ENCODE measurements around the gene NAB2.
"Not testable (repeated sequence)": the region's sequence is repeated elsewhere in the genome, so short reads cannot be mapped to it uniquely, and the experiment has no call there.

The NAB2 gene, protein sequence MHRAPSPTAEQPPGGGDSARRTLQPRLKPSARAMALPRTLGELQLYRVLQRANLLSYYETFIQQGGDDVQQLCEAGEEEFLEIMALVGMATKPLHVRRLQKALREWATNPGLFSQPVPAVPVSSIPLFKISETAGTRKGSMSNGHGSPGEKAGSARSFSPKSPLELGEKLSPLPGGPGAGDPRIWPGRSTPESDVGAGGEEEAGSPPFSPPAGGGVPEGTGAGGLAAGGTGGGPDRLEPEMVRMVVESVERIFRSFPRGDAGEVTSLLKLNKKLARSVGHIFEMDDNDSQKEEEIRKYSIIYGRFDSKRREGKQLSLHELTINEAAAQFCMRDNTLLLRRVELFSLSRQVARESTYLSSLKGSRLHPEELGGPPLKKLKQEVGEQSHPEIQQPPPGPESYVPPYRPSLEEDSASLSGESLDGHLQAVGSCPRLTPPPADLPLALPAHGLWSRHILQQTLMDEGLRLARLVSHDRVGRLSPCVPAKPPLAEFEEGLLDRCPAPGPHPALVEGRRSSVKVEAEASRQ

DNA sequence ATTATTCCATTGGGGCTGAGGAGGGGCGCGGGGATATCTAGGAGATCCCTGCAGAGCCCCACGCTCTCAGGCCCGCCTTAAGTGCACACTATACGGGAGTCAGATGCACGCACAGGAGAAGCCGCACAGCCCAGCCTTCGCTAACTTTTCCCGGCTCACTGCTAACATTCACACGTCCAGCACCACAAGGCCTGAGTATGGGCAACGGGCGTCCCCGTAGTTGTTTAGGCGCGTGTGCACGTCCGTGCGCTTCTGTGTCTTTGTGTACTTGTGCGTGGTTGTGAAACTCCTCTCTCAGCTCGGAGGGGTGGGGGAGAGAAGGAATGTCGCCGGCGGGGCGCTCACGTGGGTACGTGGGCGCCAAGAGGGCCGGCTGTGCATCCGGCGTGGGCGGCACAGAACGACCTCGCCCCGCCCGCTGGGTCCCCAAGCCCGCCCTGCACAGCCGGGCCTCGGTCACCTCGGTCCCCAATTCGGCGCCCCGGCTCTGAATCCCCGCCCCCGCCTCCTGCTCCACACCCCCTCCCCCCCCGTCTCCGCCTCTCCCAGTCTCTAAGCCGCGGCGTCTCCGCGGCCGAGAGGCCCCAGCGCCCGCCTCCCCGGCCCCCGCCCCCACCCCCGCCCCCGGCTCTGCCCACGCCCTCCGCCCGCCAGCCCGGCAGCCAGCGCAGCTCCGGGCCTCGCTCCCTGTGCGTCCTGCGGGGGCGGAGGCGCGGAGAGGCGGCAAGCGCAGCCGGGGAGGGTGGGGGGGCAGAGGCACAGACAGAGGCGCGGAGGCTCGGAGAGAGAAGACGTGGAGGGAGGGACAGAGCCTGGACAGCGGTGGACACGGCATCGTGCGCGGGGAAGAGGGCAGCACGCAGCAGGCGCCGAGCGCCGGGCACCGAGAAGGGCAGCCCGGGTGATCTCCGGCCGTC is at the start of gene NAB2:
Gene NAB2, plus strand, starts transcription at position 761 of the 917 bp plus-strand sequence. CDS start 158 bp downstream, outside the sequence.
- DNase-seq (ENCODE audit: extremely low read depth in 1 of 2, low read depth in 1 of 2), result peak; percentile 89 to 91

DNA sequence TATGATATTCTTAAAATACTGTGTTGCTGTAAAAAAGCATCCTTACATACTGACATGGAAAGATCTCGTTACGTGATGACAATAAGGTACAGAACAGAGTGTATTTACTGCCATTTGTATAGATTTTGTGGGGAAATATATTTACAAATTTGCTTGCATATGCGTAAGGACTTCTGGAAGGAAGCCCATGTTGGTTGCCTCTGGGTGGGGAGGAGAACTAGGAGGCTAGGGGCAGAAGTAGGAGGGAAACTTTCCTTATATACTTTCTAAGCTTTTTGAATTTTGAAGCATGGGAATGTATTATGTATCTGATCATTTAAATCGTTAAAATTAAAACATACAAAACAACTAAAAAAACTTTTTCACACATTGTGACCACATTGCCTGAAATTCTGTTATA is 48.7 kb upstream of the NAB2 start:
- no peak for DNase-seq (ENCODE audit: extremely low read depth in 1 of 2, low read depth in 1 of 2)

DNA sequence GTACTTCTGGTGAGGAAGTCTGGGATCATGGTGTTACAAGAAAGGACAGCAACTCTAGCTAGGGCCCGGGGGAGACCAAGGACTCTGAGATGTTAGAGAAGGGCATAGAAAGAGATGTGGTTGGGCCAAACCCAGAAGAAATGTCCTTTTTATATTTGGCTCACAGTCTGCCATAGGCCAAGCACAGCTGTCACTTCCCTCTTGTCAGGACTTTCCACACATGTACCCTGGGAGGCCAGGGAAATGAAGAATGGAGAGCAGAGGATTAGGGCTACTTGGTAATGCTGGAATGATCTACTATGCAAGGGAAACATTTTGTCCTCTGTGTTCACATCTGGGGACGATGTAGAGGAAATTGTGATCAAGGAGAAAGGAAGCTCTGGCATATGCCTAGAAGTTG is 48.2 kb upstream of the NAB2 start:
- DNase-seq (ENCODE audit: extremely low read depth in 1 of 2, low read depth in 1 of 2), result no peak

DNA sequence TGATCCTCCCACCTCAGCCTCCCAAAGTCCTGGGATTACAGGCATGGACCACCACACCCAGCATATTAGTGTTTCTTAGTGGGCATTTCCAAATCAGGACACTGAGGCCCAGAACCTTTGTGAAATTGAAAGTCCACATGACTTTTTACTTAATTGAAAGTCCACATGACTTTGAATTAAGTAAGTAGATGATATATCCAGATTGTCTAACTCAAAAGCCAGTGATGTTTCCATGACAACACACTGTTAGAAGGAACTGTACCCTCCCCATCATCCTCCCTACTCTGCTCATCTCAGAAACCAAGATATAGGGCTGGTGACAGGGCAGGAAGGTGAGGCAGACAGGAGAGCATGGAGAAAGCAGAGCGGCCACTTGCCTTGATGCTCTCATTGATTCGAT is 46.2 kb upstream of the NAB2 start:
- no peak for DNase-seq (ENCODE audit: extremely low read depth in 1 of 2, low read depth in 1 of 2)

DNA sequence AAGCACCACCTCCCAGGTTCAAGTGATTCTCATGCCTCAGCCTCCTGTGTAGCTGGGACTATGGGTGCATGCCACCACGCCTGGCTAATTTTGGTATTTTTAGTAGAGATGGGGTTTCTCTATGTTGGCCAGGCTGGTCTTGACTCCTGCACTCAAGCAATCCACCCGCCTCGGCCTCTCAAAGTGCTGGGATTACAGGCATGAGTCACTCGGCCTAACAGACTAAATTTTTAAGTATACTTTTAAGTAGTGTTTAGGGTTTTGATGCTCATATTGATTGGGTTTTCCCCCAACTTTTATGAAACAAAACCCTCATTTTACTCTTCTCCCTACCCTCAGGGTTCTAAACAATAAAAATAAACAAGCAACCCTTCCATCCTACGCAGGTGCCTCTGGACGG is 44.4 kb upstream of the NAB2 start:
- no peak for DNase-seq (ENCODE audit: extremely low read depth in 1 of 2, low read depth in 1 of 2)

DNA sequence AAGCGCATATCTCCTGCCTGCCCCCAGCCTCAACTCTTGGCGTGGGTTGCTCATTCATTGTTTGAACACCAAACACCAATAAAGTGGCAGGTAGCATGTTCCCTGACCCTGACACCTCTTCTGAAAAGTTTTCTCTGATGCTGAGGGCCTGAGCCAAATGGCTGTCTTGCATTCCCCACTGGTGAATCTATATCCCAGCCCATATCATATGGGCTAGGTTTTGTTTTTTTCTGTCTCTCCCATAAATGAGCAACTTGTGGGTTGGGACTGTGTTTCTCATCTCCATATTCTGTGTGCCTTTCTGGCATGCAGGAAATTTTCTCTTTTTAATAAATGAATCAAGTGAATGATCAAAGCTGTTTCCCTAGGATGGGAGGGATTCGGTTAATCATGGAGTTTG is 44.0 kb upstream of the NAB2 start:
- no peak for DNase-seq (ENCODE audit: extremely low read depth in 1 of 2, low read depth in 1 of 2)

DNA sequence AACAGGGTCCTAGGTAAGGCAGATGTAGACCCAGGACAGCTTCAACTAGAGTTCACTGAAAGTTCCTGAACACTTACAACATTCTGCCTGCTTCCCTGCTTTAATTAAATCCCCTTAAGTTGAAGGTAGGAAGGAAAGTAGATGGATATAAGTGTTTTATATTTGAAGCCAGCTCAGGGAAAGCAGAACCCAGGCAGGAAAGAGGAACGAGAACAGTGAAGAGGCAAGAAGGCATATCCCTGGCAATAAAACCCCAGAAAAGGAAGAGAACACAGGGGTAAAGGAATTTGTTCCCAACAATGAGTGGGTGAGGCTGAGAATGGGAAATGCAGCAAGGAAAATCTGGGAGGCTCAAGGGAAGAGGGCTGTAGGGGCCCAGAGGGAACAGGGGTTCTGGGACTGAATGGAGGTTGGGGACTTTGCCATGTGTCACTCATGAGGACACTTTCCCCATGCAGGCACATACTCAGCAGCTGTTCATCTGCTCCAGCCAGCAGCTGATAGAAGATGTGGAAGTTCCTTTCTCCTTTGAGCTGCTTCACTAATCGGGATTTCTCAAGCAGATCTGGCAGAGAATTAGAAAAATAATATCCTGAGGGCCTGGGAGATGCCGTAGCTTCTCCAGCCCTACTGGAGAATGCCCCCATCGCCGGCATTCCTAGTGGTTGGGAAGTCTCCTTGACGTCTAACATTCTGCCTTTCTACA is 42.7 kb upstream of the NAB2 start:
- DNase-seq (ENCODE audit: extremely low read depth in 1 of 2, low read depth in 1 of 2), result no peak

DNA sequence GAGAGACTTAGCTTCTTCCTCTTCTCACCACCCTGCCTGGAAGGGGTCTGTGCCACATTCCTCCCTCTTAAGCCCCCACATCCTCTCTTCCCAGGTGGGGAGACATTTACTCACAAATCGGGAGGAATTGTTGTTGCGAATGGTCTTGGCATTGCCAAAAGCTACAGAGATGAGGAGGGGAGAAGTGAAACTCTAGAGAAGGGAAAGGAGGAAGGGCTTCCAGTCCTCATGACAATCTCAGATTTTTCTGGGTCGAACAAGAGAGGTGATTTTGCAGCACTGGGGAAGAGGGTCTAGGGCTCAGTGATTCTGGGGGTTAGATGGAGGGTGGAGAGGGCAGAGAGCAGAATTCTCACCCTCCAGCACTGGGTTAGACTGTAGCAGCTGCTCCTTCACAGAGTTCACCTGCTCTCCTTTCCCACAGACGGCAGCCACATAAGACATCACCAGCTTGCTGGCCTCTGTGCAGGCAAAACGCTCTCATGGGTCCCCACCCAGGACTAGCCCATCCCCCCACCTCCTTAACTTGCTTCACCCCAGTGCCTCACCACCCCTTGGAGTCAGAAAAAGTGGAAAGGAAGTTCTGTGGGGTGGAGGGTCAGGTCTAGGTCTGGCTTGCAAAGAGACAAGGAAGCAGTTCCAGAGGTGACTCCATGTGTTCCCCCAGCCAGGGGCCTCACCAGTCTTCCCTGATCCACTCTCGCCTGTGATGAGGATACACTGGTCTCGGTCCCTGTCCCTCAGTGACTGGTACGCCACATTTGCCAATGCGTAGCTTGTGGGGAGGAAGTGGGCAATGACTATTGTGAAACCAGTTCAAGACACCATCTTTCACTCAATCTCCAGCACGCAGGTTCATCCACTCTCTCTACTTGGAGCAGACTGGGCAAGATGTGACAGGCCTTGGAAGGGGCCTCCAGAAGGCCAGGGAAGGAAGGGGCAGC is 41.7 kb upstream of the NAB2 start:
- no peak for DNase-seq (ENCODE audit: extremely low read depth in 1 of 2, low read depth in 1 of 2)

DNA sequence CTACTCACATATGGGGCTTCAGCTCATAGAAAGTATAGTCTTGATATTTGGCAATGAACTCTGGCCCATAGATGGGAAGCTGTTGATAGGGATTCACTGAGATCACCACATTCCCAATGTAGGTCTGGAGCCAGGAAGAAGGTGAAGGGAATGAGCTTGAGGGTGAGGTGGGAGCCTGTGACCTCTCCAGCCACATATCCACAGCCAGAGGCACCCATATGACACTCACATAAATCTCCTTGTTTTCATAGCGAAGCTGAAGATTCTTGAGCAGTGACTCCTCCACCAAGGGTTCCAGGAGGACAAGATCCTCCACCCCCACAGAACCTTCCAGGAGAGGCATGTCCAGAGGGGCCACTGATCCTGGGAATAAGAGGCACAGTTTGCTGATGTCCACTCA is 40.9 kb upstream of the NAB2 start:
- DNase-seq (ENCODE audit: extremely low read depth in 1 of 2, low read depth in 1 of 2), result no peak

DNA sequence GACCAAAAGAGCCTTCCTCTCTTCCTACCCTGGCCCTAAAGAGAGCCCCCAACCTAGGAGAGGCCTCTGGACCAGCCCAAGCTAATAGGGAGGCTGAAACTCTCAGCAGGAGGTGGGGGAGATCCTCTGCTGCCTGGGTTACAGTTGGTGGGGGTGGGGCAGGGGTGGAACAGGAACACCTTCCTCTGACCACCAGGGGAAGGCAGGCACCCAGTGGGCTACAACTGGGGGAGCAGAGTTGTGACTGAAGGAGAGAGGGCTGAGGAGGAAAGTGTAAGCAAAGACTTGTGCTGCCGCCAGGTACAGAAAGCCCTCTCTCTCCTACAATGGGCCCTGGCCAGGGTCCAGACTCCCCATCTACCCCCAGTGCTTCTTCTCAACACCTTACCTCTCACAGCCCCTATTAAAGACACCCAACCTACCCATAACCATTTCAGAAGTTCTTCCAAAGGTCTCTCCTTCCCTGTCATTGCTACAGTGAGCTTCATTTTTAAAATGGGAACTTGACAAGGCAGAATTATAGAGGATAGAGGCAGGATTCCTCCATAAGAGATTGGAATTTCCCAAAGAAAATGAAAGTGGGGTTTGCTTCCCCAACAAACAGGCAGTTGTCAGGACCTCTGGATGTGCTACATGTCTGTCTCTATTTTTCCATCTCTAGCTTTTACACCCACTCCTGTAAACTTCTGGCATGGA is 40.3 kb upstream of the NAB2 start:
- DNase-seq (ENCODE audit: extremely low read depth in 1 of 2, low read depth in 1 of 2), result no peak

DNA sequence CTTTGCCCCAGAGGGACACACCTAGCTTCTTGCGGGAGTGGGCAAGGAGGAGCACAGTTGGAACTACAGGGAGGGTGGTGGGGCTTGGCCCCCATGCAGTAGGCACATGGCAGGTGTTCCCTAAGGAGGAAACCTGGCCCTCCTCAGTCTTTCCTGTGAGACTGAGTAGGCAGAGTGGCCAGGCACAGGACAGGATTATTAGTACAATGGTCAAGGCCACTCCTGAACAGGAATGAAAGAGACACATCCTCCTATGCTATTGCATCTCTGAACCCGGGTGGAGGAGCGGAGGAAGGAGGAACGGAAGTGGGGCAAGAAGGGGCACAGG is 39.8 kb upstream of the NAB2 start:
- DNase-seq (ENCODE audit: extremely low read depth in 1 of 2, low read depth in 1 of 2), result no peak

DNA sequence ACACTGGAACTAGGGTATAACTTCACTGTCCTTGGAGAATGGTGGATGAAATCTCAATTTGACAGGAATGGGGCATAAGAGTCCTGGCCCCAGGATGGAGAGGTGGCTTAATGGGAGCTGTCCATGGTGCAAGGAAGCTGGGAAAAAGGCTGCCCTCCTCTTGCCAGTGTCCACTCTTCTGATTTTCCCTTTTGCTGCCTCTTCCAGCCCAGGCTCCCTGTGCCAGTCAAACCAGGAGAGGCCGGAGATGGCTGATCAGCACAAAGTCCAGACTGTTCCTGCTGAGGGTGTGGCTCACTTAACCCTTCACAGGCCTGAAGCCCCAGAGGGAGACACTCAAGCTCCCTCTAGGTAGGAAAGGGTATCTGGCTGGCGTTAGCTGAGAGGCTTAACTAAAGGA is 39.0 kb upstream of the NAB2 start, which contains the start of gene MYO1A:
Gene MYO1A, minus strand, starts transcription at position 240 of the 400 bp plus-strand sequence. CDS start 1,806 bp downstream, outside the sequence.
- DNase-seq (ENCODE audit: extremely low read depth in 1 of 2, low read depth in 1 of 2), result no peak

DNA sequence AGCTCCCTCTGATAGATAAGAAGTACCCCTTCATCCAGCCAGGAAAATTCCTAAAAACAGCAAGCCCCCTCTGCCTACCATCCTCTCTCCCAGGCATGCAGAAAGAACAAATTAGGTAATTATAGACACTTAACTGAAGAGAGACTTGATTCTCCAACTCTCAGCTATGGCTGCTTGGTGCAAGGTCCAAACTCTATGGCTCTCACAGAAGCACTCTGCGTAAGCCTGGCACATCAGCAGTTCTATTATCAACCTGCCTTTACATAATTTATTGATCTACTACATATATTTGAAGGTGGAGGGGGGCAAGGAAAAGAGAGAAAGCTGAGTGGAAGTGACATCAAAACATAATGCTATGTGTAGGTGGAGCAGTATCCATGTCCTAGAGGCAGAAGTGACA is 37.9 kb upstream of the NAB2 start:
- no peak for DNase-seq (ENCODE audit: extremely low read depth in 1 of 2, low read depth in 1 of 2)

DNA sequence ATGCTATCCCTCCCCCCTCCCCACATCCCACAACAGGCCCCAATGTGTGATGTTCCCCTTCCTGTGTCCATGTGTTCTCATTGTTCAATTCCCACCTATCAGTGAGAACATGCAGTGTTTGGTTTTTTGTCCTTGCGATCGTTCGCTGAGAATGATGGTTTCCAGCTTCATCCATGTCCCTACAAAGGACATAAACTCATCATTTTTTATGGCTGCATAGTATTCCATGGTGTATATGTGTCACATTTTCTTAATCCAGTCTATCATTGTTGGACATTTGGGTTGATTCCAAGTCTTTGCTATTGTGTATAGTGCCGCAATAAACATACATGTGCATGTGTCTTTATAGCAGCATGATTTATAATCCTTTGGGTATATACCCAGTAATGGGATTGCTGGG is 35.8 kb upstream of the NAB2 start:
- not testable (repeated sequence) for DNase-seq (ENCODE audit: extremely low read depth in 1 of 2, low read depth in 1 of 2)

DNA sequence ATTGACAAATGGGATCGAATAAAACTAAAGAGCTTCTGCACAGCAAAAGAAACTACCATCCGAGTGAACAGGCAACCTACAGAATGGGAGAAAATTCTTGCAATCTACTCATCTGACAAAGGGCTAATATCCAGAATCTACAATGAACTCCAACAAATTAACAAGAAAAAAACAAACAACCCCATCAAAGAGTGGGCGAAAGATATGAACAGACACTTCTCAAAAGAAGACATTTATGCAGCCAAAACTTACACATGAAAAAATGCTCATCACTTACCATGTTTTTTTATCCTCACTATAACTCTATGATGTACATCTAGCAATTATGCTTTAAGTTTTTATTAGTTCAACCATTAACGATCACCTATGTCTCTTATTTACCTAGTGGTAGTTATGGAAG is 35.0 kb upstream of the NAB2 start:
- DNase-seq (ENCODE audit: extremely low read depth in 1 of 2, low read depth in 1 of 2), result not testable (repeated sequence)

DNA sequence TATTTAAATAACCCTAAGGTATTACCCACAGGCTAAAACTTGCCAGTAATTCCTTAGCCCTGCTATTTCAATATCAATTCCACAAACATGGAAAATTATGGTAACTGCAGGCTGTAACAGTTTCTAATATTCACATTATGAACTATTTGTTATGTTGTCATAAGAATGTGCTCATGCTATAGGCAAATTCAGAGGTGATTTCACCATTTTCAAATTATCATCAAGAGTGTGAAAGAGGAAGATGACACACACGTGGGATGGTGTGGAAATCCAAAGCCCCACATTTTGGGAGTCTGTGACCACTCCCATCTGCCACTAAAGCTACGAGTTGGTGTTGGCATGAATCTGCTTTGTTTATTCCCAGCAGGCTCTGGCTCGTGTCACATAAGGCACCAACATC is 33.1 kb upstream of the NAB2 start:
- no peak for DNase-seq (ENCODE audit: extremely low read depth in 1 of 2, low read depth in 1 of 2)

DNA sequence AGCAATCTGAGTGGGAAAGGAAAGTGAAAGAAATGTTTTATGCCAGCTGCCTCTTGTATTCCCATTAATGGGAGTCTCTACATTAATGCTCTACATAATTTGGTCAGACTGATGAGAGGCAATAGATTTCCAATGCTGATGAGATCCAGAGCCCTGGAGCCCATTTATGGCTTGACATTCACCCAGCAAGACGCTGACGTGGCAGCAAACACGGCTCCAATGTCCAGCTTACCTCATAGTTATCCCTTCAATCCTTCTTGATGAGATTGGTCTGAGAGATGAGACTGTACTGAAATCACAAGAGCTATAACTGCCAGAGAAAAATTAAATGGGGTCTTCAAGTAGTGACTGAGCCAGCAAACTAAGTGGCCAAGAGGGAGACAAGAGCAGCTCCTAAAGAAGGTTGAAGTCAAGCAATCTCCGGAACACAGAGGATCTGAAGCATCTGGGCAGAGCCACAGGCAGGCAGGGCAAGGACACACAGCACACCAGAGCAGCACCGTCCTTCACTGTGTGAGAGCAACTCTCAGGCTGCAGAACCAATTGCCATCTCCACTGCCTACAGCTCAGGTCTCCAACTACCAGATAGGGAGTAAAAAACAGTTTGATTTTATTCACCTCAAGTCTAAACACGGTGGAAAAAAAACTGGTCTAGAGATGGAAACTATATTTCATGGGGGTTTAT is 31.7 kb upstream of the NAB2 start:
- DNase-seq (ENCODE audit: extremely low read depth in 1 of 2, low read depth in 1 of 2), result no peak

DNA sequence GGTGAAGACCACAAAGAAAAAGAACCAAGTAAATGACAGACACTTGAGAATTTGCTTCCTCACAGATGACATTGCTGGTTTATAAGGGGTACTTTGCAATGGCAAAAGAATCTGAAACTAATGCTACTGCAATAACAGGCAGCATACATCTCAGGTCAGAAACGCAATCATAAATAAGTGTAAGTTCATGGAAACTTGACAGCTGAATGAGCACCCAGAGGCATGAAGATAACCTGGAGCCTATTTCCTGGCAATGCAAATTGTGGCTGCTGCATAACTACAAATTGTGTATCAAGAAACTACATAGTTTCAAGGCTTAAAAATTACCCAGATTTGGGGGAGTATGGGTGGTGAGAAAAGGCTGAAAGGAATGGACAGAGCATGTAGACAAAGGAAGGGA is 30.5 kb upstream of the NAB2 start:
- DNase-seq (ENCODE audit: extremely low read depth in 1 of 2, low read depth in 1 of 2), result no peak

All from activated CD8-positive, alpha-beta memory T cell treated with anti-CD3 and anti-CD28 coated beads for 1 hour (primary cell).